Tibial nerve (tissue), 4 donors: ENCODE measurements around the gene PCDHB8.

Experiments
- EP300 ChIP-seq, 2 donors: sonication (generic); formaldehyde crosslinking; IDR thresholded peaks; one replicate each; pipeline ENCODE4 v1.6.1; 2017; ENCODE audit warnings: antibody characterized with exemption in 2 of 2, mild to moderate bottlenecking in 1 of 2
- TF ChIP-seq, protein P1 (sequence below), 5 experiments: fragments of 200-600 bp in 3 of 5; fragments of 450-650 bp in 2 of 5; sonication (generic) in 3 of 5; IDR thresholded peaks; one replicate each; pipeline ENCODE4 v1.5.1; 2016 to 2019; ENCODE audit warnings: antibody characterized with exemption in 5 of 5, mild to moderate bottlenecking in 3 of 5, moderate library complexity in 2 of 5

DNA sequence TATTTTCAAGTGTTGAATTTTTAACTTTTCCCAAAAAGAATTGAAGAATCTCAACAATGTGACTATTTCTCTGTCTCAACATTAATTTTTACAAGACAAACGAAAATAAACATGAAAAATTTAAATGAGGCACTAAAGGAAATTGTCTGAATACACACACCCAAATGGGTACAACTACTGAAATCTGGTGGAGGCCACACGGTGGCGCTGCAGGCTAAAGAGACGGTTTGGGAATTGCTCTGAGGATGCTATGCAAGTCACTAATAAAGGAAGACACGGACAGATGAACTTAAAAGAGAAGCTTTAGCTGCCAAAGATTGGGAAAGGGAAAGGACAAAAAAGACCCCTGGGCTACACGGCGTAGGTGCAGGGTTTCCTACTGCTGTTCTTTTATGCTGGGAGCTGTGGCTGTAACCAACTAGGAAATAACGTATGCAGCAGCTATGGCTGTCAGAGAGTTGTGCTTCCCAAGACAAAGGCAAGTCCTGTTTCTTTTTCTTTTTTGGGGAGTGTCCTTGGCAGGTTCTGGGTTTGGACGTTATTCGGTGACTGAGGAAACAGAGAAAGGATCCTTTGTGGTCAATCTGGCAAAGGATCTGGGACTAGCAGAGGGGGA is 14.6 kb downstream of the PCDHB8 start, which contains the start of gene PCDHB10:
- TF ChIP-seq EP300 (IDR thresholded peaks at IDR 0.05), result no peak
- TF ChIP-seq, protein P1, sequence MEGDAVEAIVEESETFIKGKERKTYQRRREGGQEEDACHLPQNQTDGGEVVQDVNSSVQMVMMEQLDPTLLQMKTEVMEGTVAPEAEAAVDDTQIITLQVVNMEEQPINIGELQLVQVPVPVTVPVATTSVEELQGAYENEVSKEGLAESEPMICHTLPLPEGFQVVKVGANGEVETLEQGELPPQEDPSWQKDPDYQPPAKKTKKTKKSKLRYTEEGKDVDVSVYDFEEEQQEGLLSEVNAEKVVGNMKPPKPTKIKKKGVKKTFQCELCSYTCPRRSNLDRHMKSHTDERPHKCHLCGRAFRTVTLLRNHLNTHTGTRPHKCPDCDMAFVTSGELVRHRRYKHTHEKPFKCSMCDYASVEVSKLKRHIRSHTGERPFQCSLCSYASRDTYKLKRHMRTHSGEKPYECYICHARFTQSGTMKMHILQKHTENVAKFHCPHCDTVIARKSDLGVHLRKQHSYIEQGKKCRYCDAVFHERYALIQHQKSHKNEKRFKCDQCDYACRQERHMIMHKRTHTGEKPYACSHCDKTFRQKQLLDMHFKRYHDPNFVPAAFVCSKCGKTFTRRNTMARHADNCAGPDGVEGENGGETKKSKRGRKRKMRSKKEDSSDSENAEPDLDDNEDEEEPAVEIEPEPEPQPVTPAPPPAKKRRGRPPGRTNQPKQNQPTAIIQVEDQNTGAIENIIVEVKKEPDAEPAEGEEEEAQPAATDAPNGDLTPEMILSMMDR (IDR thresholded peaks at IDR 0.05), result peak in 2 of 5 experiments; percentile 8 to 24
